ENCODE measurements around the gene PROSER3. TPM values are rescaled to one million over a fixed set of nuclear protein-coding genes. Genes with fewer than 3 reads are reported as not detected.

Gene PROSER3
- total RNA-seq, 1 donor from 2014 or later, result 15.0 TPM

DNA sequence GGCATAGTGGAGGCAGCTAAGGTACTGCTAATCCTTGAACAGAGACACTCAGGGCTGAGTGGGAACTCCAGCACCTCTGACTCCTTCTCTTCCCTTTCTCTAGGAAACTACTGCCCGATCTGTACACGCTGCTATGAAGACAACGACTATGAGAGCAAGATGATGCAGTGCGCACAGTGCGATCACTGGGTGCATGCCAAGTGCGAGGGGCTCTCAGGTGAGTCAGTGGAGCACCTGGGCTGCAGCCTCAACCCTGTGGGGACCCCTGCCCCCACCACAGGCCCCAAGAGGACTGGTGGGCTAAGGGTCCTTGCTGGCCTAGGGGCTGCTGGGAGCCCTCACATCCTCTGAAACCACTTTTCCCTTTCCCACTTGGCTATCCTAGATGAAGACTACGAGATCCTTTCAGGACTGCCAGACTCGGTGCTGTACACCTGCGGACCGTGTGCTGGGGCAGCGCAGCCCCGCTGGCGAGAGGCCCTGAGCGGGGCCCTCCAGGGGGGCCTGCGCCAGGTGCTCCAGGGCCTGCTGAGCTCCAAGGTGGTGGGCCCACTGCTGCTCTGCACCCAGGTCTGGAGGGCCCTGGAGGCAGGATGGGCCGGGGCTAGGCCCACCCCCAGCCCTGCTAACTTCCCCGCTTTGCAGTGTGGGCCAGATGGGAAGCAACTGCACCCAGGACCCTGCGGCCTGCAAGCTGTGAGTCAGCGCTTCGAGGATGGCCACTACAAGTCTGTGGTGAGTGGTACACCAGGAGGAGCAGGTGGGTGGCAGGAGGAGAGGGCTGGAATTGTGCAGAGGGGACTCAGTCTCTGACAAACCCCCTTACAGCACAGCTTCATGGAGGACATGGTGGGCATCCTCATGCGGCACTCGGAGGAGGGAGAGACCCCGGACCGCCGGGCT is 30.7 kb upstream of the PROSER3 start:
- Mint-ChIP-seq H3K4me1 (ENCODE audit: unreplicated experiment) (no peaks in the 10 kb centered on the region), H3K27me3 (ENCODE audit: unreplicated experiment) (peaks cover 11% of the 10 kb centered on the region), H3K27ac (ENCODE audit: unreplicated experiment) (no peak overlapping the region), H3K36me3 (ENCODE audit: low read depth, unreplicated experiment) (peaks cover 77% of the 10 kb centered on the region), H3K9me3 (ENCODE audit: unreplicated experiment) (no peaks in the 10 kb centered on the region), H3K4me3 (ENCODE audit: unreplicated experiment) (no peak overlapping the region)
- TF ChIP-seq, protein P1, sequence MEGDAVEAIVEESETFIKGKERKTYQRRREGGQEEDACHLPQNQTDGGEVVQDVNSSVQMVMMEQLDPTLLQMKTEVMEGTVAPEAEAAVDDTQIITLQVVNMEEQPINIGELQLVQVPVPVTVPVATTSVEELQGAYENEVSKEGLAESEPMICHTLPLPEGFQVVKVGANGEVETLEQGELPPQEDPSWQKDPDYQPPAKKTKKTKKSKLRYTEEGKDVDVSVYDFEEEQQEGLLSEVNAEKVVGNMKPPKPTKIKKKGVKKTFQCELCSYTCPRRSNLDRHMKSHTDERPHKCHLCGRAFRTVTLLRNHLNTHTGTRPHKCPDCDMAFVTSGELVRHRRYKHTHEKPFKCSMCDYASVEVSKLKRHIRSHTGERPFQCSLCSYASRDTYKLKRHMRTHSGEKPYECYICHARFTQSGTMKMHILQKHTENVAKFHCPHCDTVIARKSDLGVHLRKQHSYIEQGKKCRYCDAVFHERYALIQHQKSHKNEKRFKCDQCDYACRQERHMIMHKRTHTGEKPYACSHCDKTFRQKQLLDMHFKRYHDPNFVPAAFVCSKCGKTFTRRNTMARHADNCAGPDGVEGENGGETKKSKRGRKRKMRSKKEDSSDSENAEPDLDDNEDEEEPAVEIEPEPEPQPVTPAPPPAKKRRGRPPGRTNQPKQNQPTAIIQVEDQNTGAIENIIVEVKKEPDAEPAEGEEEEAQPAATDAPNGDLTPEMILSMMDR (IDR thresholded peaks at IDR 0.05; ENCODE audit: unreplicated experiment), result no peak
- no peak for DNase-seq (ENCODE audit: low spot score)

DNA sequence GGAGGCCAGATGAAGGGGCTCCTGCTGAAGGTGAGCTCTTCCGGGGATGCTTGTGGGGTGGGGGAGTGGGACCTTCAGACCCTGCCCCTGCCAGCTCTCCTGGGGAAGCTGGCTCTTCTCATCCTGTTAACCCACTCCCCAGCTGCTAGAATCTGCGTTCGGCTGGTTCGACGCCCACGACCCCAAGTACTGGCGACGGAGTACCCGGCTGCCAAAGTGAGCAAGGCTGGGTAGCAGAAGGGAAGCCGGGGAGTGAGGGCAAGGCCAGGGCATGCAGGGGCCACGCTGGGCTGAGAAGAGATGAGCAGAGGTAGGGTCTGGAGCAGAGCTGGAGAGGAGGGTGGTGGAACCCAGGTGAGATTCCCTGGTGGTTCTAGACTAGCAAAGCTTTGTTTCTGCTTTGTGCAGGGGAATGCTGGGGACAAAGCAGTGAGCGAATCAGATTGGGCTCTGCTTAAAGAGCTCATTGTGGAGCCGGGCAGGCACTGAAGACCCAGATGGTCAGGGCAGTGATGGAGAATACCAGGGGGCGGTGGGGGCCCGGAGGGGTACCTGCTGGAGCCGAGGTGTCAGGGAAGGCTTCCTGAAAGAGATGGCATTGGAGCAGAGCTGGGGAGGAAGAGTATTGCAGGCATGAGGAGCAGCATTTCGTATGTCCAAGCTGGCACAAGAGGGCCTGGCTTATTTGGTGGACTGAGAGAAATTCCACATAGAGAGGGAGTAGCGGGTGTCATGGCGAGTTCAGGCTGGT is 29.8 kb upstream of the PROSER3 start:
- Mint-ChIP-seq H3K27me3 (ENCODE audit: unreplicated experiment) (peaks cover 11% of the 10 kb centered on the region), H3K36me3 (ENCODE audit: low read depth, unreplicated experiment) (peaks cover 76% of the 10 kb centered on the region), H3K27ac (ENCODE audit: unreplicated experiment) (no peak overlapping the region), H3K9me3 (ENCODE audit: unreplicated experiment) (no peaks in the 10 kb centered on the region), H3K4me1 (ENCODE audit: unreplicated experiment) (no peaks in the 10 kb centered on the region), H3K4me3 (ENCODE audit: unreplicated experiment) (peak overlapping the region; percentile 37)
- TF ChIP-seq, protein P1 (IDR thresholded peaks at IDR 0.05; ENCODE audit: unreplicated experiment), result no peak
- no peak for DNase-seq (ENCODE audit: low spot score)

- Mint-ChIP-seq H3K9me3 (ENCODE audit: unreplicated experiment) (no peaks in the 10 kb centered on the region), H3K4me1 (ENCODE audit: unreplicated experiment) (no peaks in the 10 kb centered on the region), H3K27me3 (ENCODE audit: unreplicated experiment) (peaks cover 13% of the 10 kb centered on the region), H3K4me3 (ENCODE audit: unreplicated experiment) (no peak overlapping the region), H3K27ac (ENCODE audit: unreplicated experiment) (no peak overlapping the region), H3K36me3 (ENCODE audit: low read depth, unreplicated experiment) (peaks cover 70% of the 10 kb centered on the region)
- DNase-seq (ENCODE audit: low spot score), result no peak
- TF ChIP-seq, protein P1 (IDR thresholded peaks at IDR 0.05; ENCODE audit: unreplicated experiment), result no peak
These were observed 29.0 kb upstream of the PROSER3 start for GRCh38 chr19:35729021-35729420.

DNA sequence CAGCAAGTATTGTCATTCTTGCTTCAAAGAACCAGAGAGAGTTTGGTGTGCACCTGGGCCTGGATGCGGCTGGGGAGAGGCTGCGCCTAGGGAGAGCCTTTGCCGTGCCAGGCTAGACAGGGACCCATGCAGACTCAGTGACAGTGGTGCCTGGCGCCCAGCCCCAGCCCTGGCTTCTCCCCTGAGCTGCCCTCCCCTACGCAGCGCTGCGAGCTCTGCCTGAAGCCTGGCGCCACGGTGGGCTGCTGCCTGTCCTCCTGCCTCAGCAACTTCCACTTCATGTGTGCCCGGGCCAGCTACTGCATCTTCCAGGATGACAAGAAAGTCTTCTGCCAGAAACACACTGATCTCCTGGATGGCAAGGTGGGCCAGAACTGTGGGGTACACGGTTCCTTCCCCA is 28.2 kb upstream of the PROSER3 start:
- peaks cover 71% of the 10 kb centered on the region for H3K36me3 Mint-ChIP-seq (ENCODE audit: low read depth, unreplicated experiment)
- peaks cover 19% of the 10 kb centered on the region for H3K27me3 Mint-ChIP-seq (ENCODE audit: unreplicated experiment)
- no peak for DNase-seq (ENCODE audit: low spot score)
- TF ChIP-seq, protein P1 (IDR thresholded peaks at IDR 0.05; ENCODE audit: unreplicated experiment), result no peak
- H3K4me3 Mint-ChIP-seq (ENCODE audit: unreplicated experiment), result peak overlapping the region; percentile 12
- H3K4me1 Mint-ChIP-seq (ENCODE audit: unreplicated experiment), result no peaks in the 10 kb centered on the region
- H3K27ac Mint-ChIP-seq (ENCODE audit: unreplicated experiment), result no peak overlapping the region
- H3K9me3 Mint-ChIP-seq (ENCODE audit: unreplicated experiment), result no peaks in the 10 kb centered on the region

All from endothelial cell (in vitro differentiated cells).